H1 (cell line): Measurements from ENCODE around the gene DPYD. TPM values are rescaled to one million over a fixed set of nuclear protein-coding genes. Genes with fewer than 3 reads are reported as not detected.

Experiments
- CTCF ChIA-PET: fragments of 300-600 bp; sonication (Branson Sonifier 250); formaldehyde crosslinking; loops from one replicate; lab custom pipeline; 2021; ENCODE audit not compliant: partially characterized antibody; lab: Charles Lee
- POLR2A ChIA-PET: fragments of 300-600 bp; sonication (Branson Sonifier 250); formaldehyde crosslinking; loops from one replicate; lab custom pipeline; 2021; ENCODE audit warnings: inconsistent platforms; ENCODE audit not compliant: partially characterized antibody; lab: Charles Lee
- DNase-seq, 2 experiments: peaks; one replicate each; pipeline versions ENCODE4 v3.0.0 to v3.0.0-alpha.2; 2010 to 2022; ENCODE audit warnings: low spot score in 2 of 2, low read depth in 1 of 2, mixed read lengths in 1 of 2
- FAIRE-seq: peaks from 2 replicates; lab custom pipeline; 2011; peaks lifted over from hg19 to GRCh38; lab: Jason Lieb, UNC
- H2AFZ ChIP-seq: 2 replicates; pipeline ENCODE4 v1.8.1; 2012; ENCODE audit warnings: low read length, inconsistent platforms
- H2AK5ac ChIP-seq: 2 replicates; pipeline ENCODE4 v1.6.1; 2013; ENCODE audit warnings: low read depth, low read length
- H2BK120ac ChIP-seq: replicated peaks from 2 replicates; pipeline ENCODE3; 2013; ENCODE audit warnings: low read depth, low read length, inconsistent platforms
- H2BK12ac ChIP-seq: 2 replicates; pipeline ENCODE4 v1.6.1; 2013; ENCODE audit warnings: low read depth, low read length
- H2BK15ac ChIP-seq: 2 replicates; pipeline ENCODE4 v1.6.1; 2013; ENCODE audit warnings: low read length
- H2BK20ac ChIP-seq: 2 replicates; pipeline ENCODE4 v1.6.1; 2013; ENCODE audit warnings: low read length
- H2BK5ac ChIP-seq: 2 replicates; pipeline ENCODE4 v1.6.1; 2013; ENCODE audit warnings: low read depth, low read length
- H3K14ac ChIP-seq: 2 replicates; pipeline ENCODE4 v1.6.1; 2013; ENCODE audit warnings: inconsistent platforms; ENCODE audit not compliant: insufficient read length
- H3K18ac ChIP-seq: 2 replicates; pipeline ENCODE4 v1.6.1; 2013; ENCODE audit warnings: low read length; ENCODE audit errors: extremely low read depth
- H3K23ac ChIP-seq: 2 replicates; pipeline ENCODE4 v1.6.1; 2013; ENCODE audit warnings: inconsistent platforms; ENCODE audit not compliant: insufficient read length
- H3K23me2 ChIP-seq: 2 replicates; pipeline ENCODE4 v1.6.1; 2013; ENCODE audit warnings: low read depth, low read length
- H3K27ac ChIP-seq: 2 replicates; pipeline ENCODE4 v1.6.1; 2011; ENCODE audit warnings: low read depth, low read length, inconsistent platforms
- H3K27me3 ChIP-seq, 4 experiments: replicated peaks in 1 of 4; 1 replicate in 1 of 4; 2 replicates in 3 of 4; pipeline versions ENCODE4 v1.6.1 to v1.8.1; 2011 to 2013; ENCODE audit warnings: low read length in 3 of 4, mild to moderate bottlenecking in 3 of 4, inconsistent platforms in 2 of 4, mixed read lengths in 2 of 4, moderate library complexity in 1 of 4; ENCODE audit not compliant: control insufficient read depth in 3 of 4, insufficient read depth in 3 of 4; ENCODE audit errors: extremely low read depth in 1 of 4
- H3K36me3 ChIP-seq, 4 experiments: 2 replicates each; pipeline versions ENCODE4 v1.6.1 to v1.8.1; 2011 to 2013; ENCODE audit warnings: mild to moderate bottlenecking in 4 of 4, low read length in 3 of 4, moderate library complexity in 2 of 4, control low read depth in 1 of 4, inconsistent platforms in 1 of 4; ENCODE audit not compliant: insufficient read depth in 4 of 4, control insufficient read depth in 2 of 4
- H3K4ac ChIP-seq: replicated peaks from 2 replicates; pipeline ENCODE3; 2013; ENCODE audit warnings: low read length, low read depth, mixed read lengths, inconsistent platforms; ENCODE audit not compliant: insufficient read length
- H3K4me1 ChIP-seq, 4 experiments: replicated peaks in 1 of 4; 1 replicate in 1 of 4; 2 replicates in 3 of 4; pipeline versions ENCODE4 v1.6.1 to v1.8.1; 2011 to 2013; ENCODE audit warnings: low read length in 3 of 4, inconsistent platforms in 2 of 4, mixed read lengths in 1 of 4; ENCODE audit not compliant: insufficient read depth in 4 of 4, control insufficient read depth in 3 of 4
- H3K4me2 ChIP-seq, 2 experiments: 2 replicates each; pipeline versions ENCODE4 v1.6.1 to v1.8.1; 2011 to 2013; ENCODE audit warnings: low read depth in 2 of 2, low read length in 2 of 2, control low read depth in 1 of 2, inconsistent platforms in 1 of 2, mild to moderate bottlenecking in 1 of 2; ENCODE audit not compliant: insufficient read depth in 1 of 2
- H3K4me3 ChIP-seq, 4 experiments: fragments of 200-600, 300-600 bp in 1 of 4; sonication (generic), shearing (Covaris generic), sonication (Bioruptor Twin) in 1 of 4; 2 replicates each; pipeline versions ENCODE4 v1.5.1 to v1.8.1; 2011 to 2016; ENCODE audit warnings: low read length in 4 of 4, low read depth in 3 of 4, control low read depth in 2 of 4, inconsistent platforms in 2 of 4, mild to moderate bottlenecking in 2 of 4, mixed read lengths in 1 of 4, moderate library complexity in 1 of 4; ENCODE audit not compliant: insufficient read depth in 2 of 4; ENCODE audit errors: extremely low read depth in 1 of 4
- H3K56ac ChIP-seq: replicated peaks from 2 replicates; pipeline ENCODE3; 2013; ENCODE audit warnings: low read depth, mild to moderate bottlenecking, mixed read lengths, low read length, inconsistent platforms; ENCODE audit not compliant: insufficient read length
- H3K79me1 ChIP-seq: 2 replicates; pipeline ENCODE4 v1.6.1; 2013; ENCODE audit warnings: low read depth, low read length, control low read depth
- H3K79me2 ChIP-seq, 2 experiments: 2 replicates each; pipeline versions ENCODE4 v1.6.1 to v1.8.1; 2012 to 2013; ENCODE audit warnings: low read length in 2 of 2, mild to moderate bottlenecking in 2 of 2, inconsistent platforms in 1 of 2; ENCODE audit not compliant: insufficient read depth in 2 of 2, control insufficient read depth in 1 of 2
- H3K9ac ChIP-seq, 4 experiments: replicated peaks in 1 of 4; 1 replicate in 1 of 4; 2 replicates in 3 of 4; pipeline versions ENCODE4 v1.6.1 to v1.8.1; 2011 to 2013; ENCODE audit warnings: low read depth in 3 of 4, low read length in 3 of 4, control low read depth in 2 of 4, mild to moderate bottlenecking in 2 of 4, moderate library complexity in 2 of 4, inconsistent platforms in 1 of 4; ENCODE audit errors: extremely low read depth in 1 of 4
- H3K9me3 ChIP-seq, 2 experiments: 2 replicates each; pipeline versions ENCODE4 v1.6.1 to v1.8.1; 2012 to 2013; ENCODE audit warnings: mild to moderate bottlenecking in 2 of 2, moderate library complexity in 2 of 2, control low read depth in 1 of 2, inconsistent platforms in 1 of 2, low read depth in 1 of 2, low read length in 1 of 2, mixed read lengths in 1 of 2; ENCODE audit not compliant: insufficient read depth in 2 of 2
- H4K20me1 ChIP-seq, 2 experiments: replicated peaks in 1 of 2; 2 replicates each; pipeline versions ENCODE3 to v1.8.1; 2011 to 2013; ENCODE audit warnings: inconsistent platforms in 2 of 2, low read length in 2 of 2, mild to moderate bottlenecking in 1 of 2; ENCODE audit not compliant: insufficient read depth in 2 of 2, control insufficient read depth in 1 of 2
- H4K5ac ChIP-seq: 2 replicates; pipeline ENCODE4 v1.6.1; 2013; ENCODE audit warnings: low read length, low read depth, mixed read lengths, inconsistent platforms; ENCODE audit not compliant: insufficient read length
- H4K8ac ChIP-seq: 2 replicates; pipeline ENCODE4 v1.8.0; 2013; ENCODE audit warnings: mild to moderate bottlenecking, moderate library complexity, low read length, inconsistent platforms; ENCODE audit not compliant: insufficient read depth; ENCODE audit errors: extremely low read depth
- H4K91ac ChIP-seq: replicated peaks from 2 replicates; pipeline ENCODE3; 2013; ENCODE audit warnings: low read length, mixed read lengths, inconsistent platforms; ENCODE audit not compliant: insufficient read length
- WGBS, 2 experiments: shearing (Covaris generic) in 1 of 2; methylation state at CpG; one replicate each; pipeline versions ENCODE4 v1.1.6 to v1.1.7; 2013 to 2015; ENCODE audit warnings: low lambda C conversion rate in 2 of 2, mixed read lengths in 2 of 2, inconsistent platforms in 1 of 2, low coverage in 1 of 2, missing lambda C conversion rate in 1 of 2; ENCODE audit not compliant: insufficient replicate concordance in 2 of 2, insufficient coverage in 1 of 2, insufficient read length in 1 of 2; ENCODE audit errors: extremely low coverage in 1 of 2, missing lambda C conversion rate in 1 of 2; 5-methylcytosine and 5-hydroxymethylcytosine counted together
- polyA plus RNA-seq, 7 experiments: library from polyadenylated mRNA; depleted of rRNA in 3 of 7; stranded (reverse) in 5 of 7; unstranded in 2 of 7; fragments of >200 nt in 5 of 7; fragments of 200-250 nt in 2 of 7; gene quantifications; 1 replicate in 5 of 7; 2 replicates in 1 of 7; 4 replicates in 1 of 7; pipeline versions ENCODE4 v1.2.1 to v1.2.3, GENCODE V29; 2011 to 2013; ENCODE audit warnings: missing spikeins in 2 of 7, mixed read lengths in 2 of 7
- total RNA-seq: library from RNA; stranded (reverse); fragmentation: NEBNext Ultra II Directional; extraction: Animal tissue kit (Norgen Biotek cat#: 25700); gene quantifications from 2 replicates; pipeline ENCODE4 v1.2.1, GENCODE V29; 2021

DPYD gene
- total and polyA plus RNA-seq, 2 of the 8 experiments (the other 6 are each of a cell fraction or from before 2014, with no cell fraction given) = 0.29 to 0.73 TPM

DNA sequence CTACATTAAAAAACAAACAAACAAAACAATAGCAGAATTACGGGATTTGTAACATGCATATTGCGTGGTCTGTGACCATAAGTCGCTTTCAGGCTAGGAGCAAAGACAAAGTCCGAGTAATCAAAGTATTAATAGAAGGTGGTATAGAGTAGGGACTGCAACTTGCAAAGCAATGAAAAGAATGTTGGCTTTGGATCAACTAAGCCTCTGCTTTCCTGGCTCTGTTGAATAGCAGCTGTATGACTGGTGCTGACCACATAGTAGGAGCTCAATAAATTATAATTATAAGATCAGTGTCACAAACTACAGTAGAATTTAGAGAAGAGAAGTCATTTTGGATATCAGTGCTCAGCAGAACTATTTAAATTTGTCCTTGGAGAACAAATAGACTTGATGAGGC, 586.4 kb downstream of the DPYD start:
- Histone ChIP-seq H4K8ac (no peak overlapping the region), H3K4me3 (no peak overlapping the region), H2AFZ (no peak overlapping the region), H3K27me3 (no peaks in the 10 kb centered on the region), H2BK20ac (no peak overlapping the region), H3K56ac (no peak overlapping the region), H3K23ac (no peak overlapping the region), H4K5ac (no peak overlapping the region), H3K23me2 (no peaks in the 10 kb centered on the region), H3K79me1 (no peaks in the 10 kb centered on the region), H3K36me3 (no peaks in the 10 kb centered on the region), H2AK5ac (no peak overlapping the region), H3K4me2 (no peak overlapping the region), H3K9ac (no peak overlapping the region), H4K91ac (no peak overlapping the region), H3K27ac (no peak overlapping the region), H3K4ac (no peak overlapping the region), H2BK15ac (no peak overlapping the region), H3K14ac (no peak overlapping the region), H3K9me3 (no peaks in the 10 kb centered on the region), H3K4me1 (no peaks in the 10 kb centered on the region), H3K79me2 (no peaks in the 10 kb centered on the region), H4K20me1 (no peaks in the 10 kb centered on the region), H2BK5ac (no peak overlapping the region), H2BK120ac (no peak overlapping the region), H3K18ac (no peak overlapping the region), H2BK12ac (no peak overlapping the region)
- DNase-seq = no peak
- CTCF ChIA-PET = interaction anchor here (1.0 kb wide), 1 partner anchor 594 kb away, joined by 3 read pairs; no protein-coding TSS in a partner anchor
- WGBS, 2 experiments = 99% methylated on average over 4 of the region's 4 CpGs; no CpG with 5 or more reads in 1 of the 2 experiments
- FAIRE-seq = no peak
- POLR2A ChIA-PET = no interaction called here
